DMS153 (cell line): ENCODE measurements around the gene FAM241A.
"Not testable (repeated sequence)": the region's sequence is repeated elsewhere in the genome, so short reads cannot be mapped to it uniquely, and the experiment has no call there.

ENCODE experiments used
- DNase-seq: peaks from one replicate; lab custom pipeline; 2025; lab: John Stamatoyannopoulos, UW

Gene FAM241A

DNA sequence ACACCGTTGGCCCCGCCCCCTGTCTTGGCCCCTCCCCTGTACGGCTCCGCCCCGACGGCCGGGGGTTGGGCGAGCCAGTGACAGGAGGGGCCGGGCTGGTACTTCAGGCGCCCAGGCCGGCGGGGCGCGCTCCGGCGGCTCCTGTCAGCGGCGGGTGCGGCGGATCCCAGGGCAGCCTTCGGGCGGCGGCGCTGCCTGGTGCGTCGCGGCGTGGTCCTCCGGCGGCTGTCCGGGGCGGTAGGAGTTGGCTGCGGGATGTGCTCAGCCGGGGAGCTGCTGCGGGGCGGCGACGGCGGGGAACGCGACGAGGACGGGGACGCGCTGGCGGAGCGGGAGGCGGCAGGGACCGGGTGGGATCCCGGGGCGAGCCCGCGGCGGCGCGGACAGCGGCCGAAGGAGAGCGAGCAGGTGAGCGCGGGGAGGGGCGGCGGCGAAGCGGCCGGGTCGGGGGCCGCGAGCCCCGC, at the start of gene FAM241A:
Gene FAM241A (plus strand): TSS at position 129 of the 464 bp plus-strand sequence. CDS start 127 bp downstream, at position 256.
- peak; percentile 23 for DNase-seq

- DNase-seq: no peak
Measured at GRCh38 chr4:112098841-112099530, 46.3 kb upstream of the FAM241A start.

- peak; percentile 78 for DNase-seq
Measured at GRCh38 chr4:112099701-112100297, 45.5 kb upstream of the FAM241A start.

DNA sequence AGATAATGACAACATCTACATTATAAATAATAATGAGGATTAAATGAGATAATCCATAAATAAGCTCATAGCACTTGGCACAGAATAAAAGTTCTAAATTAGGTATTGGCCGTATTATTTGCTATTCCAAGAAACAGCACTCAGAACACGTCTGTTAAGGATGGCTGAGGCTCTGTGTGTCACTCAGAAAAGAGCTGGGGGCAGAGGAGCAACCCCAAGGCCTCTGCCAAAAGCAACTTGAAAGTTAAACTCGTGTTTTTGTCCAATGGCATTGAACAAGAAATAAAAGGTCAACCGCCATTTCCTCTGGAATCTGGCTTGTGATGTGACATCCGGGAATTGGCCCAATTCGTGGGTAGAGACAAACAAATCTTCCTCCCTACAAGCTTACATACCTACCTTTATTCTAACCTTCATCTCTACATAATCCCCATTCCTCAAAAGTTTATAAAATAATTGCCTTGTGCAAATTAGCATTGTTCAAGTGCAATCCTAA, 42.3 kb upstream of the FAM241A start:
- DNase-seq: no peak

GRCh38 chr4:112105201-112105969, 39.9 kb upstream of the FAM241A start:
- no peak for DNase-seq

DNA sequence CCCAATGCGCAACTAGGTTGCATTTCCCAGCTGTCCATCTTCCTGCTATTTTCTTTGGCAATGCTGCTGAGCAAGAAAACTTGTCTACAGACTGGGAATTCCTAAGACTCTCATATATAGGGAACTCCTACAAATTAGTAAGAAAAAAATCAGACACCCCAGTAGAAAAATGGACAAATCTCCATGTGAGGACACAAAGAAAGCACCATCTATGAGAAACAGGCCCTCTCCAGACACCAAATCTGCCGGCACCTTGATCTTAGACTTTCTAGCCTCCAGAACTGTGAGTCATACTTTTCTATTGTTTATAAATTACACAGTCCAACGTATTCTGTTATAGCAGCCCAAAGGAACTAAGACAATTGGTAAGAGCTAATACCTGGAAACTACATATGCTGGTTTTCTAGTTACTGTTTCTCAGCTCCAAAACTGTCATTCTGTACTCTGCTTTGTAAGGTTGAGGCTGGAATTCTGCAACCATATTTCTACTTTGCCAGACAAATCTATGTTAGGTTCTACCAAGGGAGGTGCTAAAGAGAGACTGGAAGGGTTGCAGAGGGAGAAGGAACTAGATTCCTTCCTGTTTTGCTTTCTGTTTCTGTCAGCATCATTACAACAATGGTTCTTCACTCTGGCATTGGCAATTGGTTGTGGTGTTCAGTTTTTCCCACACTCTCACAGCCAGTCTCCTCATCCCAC, 35.7 kb upstream of the FAM241A start:
- no peak for DNase-seq

DNA sequence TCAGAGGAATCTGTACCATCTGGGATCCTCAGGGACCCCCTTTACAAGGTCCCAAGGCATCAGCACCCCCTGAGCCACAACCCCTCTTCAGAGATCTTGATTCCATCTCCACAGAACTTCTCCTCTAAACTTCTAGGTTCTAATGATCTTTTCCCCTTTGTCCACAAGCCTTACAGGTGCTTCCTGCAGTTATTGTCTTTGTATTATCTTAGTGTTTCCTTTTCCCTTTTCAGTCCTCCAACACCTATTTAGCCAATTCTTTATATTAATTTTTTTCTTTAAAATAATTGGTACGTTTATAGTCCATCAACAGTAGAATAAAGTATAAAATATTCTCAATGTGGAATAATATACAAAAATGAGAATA, 35.2 kb upstream of the FAM241A start:
- DNase-seq: no peak

DNA sequence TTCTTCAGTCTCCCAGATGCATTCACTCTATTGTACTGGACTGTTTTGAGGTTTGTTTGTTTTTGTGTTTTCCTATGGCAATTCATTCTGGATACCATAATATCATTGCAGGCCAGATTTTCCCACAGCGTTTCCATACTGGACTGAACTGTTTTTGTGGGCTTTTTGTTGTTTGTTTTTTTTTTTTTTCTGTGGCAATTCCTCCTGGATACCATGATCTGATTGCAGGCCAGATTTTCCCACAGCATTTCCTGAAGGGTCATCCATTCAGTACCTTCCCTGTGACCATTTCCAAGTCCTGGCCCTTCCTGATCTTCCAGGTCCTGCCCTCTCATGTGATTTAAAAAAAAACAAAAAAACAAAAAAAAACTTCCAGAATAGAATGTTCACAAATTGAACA, 33.9 kb upstream of the FAM241A start:
- DNase-seq: no peak

DNA sequence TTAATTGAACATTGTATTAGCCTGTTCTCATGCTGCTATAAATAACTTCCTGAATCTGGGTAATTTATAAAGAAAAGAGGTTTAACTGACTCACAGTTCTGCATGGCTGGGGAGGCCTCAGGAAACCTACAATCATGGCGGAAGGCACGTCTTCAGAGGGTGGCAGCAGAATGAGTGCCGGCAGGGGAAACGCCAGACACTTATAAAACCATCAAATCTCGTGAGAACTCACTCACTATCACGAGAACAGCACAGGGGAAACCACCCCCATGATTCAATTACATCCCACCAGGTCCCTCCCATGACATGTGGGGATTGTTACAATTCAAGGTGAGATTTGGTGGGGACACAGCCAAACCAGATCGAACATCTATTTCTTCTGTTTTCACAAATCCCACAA, 33.2 kb upstream of the FAM241A start:
- not testable (repeated sequence) for DNase-seq

GRCh38 chr4:112112590-112113170, 32.6 kb upstream of the FAM241A start:
- peak; percentile 32 for DNase-seq

DNA sequence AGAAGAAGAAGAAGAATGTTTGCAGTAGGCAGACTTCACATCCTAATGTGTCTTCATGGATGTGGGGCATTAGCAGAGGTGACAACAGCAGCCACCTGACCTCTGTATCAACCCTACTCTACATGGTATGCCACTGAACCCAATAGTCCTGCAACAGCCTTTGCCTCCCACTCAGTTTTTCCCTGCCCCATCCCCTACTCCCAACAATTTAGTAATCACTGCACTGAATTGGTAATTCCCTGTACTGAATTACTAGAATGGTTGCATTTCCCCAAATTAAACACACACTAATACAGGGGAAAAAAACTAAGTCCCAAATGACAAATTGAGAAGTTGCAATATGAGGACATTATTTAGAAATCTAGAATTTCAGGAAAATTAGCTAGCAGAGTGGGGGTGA, 31.4 kb upstream of the FAM241A start:
- no peak for DNase-seq

DNA sequence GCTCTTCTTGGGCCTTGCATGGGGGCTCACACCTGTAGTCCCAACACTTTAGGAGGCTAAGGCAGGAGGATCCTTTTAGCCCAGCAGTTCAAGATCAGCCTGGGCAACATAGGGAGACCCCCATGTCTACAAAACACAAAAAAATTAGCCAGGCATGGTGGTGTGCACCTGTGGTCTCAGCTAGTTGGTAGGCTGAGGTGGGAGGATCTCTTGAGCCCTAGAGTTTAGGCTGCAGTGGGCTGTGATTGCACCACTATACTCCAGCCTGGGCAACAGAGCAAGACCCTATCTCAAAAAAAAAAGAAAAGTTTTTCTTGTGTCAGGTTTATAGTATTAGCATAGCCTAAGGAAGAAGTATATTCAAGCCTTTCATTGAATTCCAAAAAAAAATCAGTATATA, 30.8 kb upstream of the FAM241A start:
- no peak for DNase-seq

DNA sequence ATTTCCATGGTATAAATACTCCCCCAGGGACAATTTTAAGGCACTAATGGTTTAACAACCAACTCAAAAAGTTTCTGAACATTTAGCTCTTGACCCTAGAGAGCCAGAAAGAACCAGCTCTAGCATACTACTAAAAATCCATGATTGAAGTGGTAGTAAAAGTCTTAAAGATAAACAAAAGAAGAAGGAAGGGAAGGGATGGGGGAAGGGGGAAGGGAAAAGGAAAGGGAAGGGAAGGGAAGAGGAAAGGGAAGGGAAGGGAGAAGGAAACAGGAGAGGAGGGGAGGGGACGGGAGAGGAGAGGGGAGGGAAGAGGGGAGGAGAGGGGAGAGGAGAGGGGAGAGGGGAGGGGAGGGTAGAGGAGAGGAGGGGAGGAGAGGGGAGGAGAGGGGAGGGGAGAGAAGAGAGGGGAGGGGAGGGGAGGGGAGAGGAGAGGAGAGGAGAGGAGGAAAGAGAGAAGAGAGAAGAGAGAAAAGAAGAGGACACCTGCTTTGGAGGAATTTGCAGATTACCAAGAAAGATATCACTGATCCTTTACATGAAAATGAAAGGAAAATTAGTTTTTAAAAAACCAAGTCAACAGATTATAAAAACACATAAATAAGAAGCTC, 26.4 kb upstream of the FAM241A start:
- no peak for DNase-seq

GRCh38 chr4:112119353-112119783, 25.9 kb upstream of the FAM241A start:
- no peak for DNase-seq

- DNase-seq: no peak
Measured at GRCh38 chr4:112120021-112120420, 25.2 kb upstream of the FAM241A start.

DNA sequence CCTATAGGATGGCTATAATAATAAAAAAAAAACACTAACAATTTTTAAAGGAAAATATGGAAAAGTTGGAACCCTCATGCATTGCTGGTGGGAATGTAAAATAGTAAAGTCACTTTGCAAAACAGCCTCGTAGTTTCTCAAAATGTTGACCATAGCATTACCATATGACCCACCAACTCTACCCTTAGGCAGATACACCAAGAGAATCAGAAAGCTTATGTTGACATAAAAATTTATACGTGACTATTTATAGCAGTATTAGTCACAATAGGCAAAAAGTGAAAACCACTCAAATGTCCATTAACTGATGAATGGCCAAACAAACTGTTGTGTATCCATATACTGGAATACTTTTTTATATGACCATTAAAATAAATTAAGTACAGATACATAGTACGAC, 19.8 kb upstream of the FAM241A start:
- no peak for DNase-seq

DNA sequence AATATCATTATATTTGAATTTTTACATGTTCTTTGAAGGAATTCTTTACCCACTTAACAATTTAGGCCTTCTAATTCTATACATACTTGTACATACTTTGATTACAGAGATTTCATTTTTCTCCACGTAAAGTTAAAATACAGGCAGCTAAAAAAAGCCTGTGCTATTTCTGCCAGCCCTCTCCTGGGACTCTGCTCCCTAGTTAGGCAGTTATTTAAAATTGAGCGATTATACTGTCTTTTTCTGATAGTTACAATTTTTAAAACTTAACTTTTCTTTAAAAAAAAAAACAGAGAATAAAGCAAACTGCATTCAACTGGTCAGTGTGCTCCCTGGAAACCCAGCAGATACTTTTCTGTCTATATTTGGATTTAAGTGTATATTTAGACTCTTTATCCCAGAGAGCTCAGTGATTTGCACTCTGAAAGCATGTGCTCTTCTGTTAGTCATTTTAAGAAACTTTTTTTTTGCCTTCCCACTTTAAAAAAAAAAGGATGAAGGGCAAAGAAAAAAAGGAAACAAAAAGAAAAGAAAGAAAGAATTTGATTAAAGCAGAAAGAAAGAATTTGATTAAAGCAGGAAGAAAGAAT, 18.1 kb upstream of the FAM241A start:
- no peak for DNase-seq

DNA sequence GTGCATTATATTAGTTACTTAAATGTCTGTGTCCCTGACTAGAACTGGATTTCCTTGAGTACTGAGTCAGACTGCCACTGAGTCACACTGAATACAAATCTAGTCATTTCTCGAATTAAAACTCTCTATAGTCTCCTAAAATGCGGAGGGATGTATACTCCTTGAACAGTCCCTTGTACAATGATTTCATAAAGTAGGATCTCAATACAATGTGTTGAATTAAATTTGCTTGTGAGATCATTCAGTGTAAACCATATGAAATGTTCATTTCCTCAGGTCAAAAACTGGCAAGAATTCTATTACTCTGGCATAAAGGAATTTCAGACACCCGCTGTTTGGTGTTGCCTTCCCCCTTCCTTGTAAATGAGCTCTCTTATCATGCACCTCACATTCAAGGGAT, 17.5 kb upstream of the FAM241A start:
- no peak for DNase-seq

- DNase-seq: no peak
Measured at GRCh38 chr4:112128452-112128851, 16.8 kb upstream of the FAM241A start.

DNA sequence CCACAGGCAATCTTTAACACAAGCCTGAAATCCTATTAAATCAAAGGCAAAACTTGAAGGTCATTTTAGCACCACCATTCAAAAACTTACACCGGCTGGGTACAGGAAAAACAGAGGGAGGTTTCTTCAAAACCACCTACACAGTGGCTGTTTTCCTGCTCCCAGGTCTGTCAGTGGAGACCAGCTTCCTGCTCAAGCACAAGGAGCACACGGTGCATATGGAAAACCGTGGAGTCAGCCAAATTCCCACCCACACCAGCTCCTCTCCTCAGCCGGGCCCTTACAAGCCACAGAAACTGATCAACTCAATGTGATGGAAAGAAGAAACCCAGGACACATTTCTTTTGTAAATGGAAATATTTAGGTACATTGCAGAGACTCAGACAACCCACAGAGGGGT, 14.3 kb upstream of the FAM241A start:
- no peak for DNase-seq

GRCh38 chr4:112136551-112136950, 8.7 kb upstream of the FAM241A start:
- DNase-seq: no peak
